CD4-positive, alpha-beta T cell treated with Interleukin-4 for 4 hours (primary cell): Measurements from ENCODE around the gene PLXNB3.
"Not testable (repeated sequence)": the region's sequence is repeated elsewhere in the genome, so short reads cannot be mapped to it uniquely, and the experiment has no call there.

Experiments
- DNase-seq: peaks from one replicate; pipeline ENCODE4 v3.0.0-alpha.2; 2020

PLXNB3 gene

GRCh38 chrX:153763989-153764755, at the start of gene PLXNB3:
Gene PLXNB3, plus strand, starts transcription at chrX:153764249. Its CDS starts 1,287 bp downstream, at chrX:153765536.
- DNase-seq, result peak; percentile 58

GRCh38 chrX:153714256-153714655, 49.8 kb upstream of the PLXNB3 start:
- DNase-seq, result no peak

DNA sequence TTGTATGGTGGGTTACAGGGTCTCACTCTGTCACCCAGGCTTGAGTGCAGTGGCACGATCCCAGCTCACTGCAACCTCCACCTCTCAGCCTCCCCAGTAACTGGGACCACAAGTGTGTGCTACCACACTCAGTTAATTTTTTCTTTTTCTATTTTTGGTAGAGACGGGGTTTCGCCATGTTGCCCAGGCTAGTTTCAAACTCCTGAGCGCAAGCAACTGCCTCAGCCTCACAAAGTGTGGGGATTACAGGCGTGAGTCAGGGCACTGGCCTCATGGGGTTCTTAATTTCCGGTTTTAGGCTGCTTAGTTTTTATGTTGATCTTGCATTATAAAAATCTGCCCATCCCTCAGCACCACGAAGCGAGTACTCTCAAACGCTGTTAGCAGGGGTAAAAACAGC, 46.6 kb upstream of the PLXNB3 start:
- DNase-seq, result no peak

DNA sequence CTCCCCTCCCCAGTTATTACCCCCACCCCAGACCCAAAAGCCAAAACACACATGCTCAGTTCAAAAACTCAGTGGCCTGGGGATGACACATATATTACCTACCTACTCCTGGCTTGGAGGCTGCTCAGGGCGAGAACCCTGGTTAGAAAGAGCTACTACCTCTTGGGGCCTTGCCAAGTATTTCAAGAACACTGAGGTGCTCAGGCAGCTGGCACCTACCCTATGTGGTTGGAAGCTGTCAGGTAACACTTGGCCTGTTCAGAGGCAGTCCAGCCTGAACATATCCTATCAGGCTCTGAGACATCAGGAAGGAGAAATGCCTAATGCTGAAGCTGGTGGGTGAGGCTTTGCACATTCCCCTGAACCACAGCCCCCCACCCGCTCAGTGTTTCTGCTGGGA, 44.8 kb upstream of the PLXNB3 start:
- DNase-seq, result no peak

DNA sequence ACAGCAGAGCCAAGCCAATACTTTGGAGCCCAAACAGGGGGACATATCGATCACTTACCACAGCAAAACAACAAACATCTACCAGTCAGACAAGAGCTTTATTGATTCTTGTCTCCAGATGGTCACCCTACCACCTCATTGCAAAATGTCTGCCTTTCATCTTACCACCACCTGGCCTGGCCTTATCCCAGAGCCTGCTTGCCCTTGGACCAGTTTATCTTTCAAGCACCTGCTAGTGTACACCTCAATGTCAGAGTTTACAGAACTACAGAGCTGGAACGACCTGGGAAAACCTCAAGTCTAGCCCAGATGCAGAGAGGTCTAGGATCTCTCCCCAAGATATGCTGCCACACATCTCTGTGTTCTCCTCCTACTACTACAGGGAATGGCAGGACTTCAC, 44.3 kb upstream of the PLXNB3 start:
- DNase-seq, result no peak

- DNase-seq, result no peak
These were observed 41.2 kb upstream of the PLXNB3 start for GRCh38 chrX:153722704-153723350.

GRCh38 chrX:153723351-153724251, 40.4 kb upstream of the PLXNB3 start:
- peak; percentile 40 for DNase-seq

DNA sequence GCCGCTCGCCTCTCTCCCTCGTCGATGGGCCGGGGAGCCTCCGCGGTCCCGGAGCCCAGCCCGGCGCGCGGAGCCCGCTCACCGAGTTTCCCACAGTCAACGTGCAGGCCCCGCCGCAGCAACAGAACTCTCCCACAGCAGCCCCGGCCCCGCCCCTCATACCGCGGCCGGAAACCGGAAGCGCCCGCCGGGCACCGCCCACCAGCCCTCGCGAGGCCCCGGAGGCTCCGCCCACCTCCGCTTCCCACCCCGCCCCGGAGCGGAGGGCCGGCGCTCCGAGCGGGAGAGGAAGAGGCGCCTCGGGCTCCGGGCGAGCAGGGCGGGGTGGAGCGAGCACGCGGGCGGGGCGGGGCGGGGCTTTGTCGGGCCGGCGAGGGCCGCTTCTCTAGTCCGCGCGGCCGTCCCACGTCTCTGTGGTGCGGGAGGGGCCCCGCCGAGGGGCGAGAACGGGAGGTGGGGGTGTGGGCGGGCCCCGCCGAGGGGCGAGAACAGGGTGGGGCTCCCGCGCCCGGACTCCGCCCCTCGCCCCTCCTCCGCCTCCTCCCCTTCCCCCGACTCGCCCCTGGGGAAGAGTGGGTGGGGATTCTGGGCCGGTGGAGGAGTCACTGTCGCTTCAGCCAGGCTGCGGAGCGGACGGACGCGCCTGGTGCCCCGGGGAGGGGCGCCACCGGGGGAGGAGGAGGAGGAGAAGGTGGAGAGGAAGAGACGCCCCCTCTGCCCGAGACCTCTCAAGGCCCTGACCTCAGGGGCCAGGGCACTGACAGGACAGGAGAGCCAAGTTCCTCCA, 39.6 kb upstream of the PLXNB3 start, which contains the start of the genes ABCD1 and BCAP31:
ABCD1 (plus strand) TSS at position 605 of the 787 bp plus-strand sequence. CDS start 411 bp downstream, outside the sequence.
BCAP31 (minus strand) TSS at position 136 of the 787 bp plus-strand sequence. CDS start 1,143 bp downstream, outside the sequence.
- peak; percentile 87 for DNase-seq

DNA sequence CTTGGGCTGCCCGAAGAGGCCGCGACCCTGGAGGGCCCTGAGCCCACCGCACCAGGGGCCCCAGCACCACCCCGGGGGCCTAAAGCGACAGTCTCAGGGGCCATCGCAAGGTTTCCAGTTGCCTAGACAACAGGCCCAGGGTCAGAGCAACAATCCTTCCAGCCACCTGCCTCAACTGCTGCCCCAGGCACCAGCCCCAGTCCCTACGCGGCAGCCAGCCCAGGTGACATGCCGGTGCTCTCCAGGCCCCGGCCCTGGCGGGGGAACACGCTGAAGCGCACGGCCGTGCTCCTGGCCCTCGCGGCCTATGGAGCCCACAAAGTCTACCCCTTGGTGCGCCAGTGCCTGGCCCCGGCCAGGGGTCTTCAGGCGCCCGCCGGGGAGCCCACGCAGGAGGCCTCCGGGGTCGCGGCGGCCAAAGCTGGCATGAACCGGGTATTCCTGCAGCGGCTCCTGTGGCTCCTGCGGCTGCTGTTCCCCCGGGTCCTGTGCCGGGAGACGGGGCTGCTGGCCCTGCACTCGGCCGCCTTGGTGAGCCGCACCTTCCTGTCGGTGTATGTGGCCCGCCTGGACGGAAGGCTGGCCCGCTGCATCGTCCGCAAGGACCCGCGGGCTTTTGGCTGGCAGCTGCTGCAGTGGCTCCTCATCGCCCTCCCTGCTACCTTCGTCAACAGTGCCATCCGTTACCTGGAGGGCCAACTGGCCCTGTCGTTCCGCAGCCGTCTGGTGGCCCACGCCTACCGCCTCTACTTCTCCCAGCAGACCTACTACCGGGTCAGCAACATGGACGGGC, 38.8 kb upstream of the PLXNB3 start:
- DNase-seq, result no peak

DNA sequence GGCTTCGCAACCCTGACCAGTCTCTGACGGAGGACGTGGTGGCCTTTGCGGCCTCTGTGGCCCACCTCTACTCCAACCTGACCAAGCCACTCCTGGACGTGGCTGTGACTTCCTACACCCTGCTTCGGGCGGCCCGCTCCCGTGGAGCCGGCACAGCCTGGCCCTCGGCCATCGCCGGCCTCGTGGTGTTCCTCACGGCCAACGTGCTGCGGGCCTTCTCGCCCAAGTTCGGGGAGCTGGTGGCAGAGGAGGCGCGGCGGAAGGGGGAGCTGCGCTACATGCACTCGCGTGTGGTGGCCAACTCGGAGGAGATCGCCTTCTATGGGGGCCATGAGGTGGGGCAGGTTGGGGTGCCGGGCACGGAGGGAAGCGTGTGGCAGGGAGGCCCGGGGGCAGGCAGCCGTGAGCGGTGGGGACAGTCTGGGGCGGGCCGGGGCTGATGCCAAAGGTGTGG, 38.2 kb upstream of the PLXNB3 start:
- no peak for DNase-seq

DNA sequence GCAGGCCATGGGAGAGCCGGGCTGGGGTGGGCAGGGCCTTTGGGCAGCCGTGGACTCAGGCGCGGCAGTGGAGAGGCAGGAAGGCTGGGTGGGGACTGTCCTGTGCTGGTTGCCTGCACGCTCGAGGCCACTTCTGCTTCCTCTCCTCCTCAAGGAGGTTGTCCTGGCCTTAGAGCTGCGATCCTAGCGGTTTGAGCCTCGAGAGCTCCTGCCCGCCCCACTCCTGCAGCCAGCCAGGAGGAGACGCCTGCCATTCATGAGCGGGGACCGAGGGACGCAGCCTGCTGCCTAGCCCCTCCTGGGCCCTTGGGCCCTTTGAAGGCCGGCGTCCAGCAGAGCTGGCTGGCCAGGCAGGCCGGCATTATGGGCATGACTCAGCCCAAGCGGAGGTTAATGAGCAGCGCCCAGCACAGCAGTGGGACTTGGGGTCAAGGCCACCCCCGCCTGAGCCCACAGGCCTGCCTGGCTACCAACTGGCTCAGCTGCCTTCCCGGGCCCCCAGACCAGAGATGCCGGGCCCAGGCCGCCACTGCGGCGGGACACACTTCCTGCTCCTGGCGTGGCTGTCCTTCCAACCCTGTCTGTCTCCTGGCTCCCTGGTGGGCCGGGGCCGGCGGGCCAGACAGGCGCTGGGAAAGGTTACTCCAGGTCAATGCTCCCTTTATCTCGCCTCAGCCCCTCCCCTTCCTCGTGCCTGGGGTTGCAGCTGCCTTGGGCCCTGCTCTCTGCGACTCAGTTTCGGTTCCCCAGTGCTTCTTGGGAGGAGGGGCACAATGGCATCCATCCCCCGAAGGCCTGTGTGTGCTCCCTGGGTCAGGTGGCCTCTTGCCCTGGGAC, 37.5 kb upstream of the PLXNB3 start:
- peak; percentile 45 for DNase-seq

DNA sequence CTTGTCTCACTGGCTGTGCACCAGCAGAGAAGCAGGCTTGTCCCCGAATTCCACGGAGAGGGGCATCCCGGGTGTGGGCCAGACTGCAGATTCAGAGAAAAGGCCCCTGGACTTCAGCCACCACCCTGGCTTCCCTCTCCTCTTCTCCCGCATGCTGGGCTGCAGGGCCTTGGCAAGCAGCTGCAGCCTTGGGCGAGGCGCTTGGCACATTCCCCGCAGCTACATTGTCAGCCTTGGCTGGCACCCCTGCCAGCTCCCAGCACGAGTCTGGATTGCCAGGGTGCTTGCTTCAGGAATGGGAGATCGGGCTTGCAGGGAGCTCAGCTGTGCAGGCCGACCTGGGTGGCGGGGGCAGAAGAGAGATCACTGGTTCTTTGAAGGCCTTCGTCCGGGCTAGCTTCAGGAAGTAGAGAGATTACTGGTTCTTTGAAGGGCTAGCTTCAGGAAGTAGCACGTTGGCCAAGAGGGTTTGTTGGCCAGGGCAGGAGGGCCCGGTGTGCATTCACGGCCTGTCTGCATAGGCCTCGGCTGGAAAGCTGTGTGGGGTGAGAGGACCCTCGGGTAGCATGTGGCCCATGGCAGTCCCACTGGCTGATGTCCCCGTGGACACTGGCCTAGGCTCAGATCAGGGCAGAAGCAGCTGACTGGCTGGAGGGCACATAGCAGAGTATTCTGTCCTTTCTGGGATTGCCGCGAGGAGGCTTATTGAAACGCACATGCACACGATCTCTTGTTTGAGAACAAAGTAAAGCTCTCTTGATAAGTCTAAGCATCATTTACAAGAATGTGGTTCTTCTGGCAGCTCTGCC, 36.7 kb upstream of the PLXNB3 start:
- DNase-seq, result no peak

DNA sequence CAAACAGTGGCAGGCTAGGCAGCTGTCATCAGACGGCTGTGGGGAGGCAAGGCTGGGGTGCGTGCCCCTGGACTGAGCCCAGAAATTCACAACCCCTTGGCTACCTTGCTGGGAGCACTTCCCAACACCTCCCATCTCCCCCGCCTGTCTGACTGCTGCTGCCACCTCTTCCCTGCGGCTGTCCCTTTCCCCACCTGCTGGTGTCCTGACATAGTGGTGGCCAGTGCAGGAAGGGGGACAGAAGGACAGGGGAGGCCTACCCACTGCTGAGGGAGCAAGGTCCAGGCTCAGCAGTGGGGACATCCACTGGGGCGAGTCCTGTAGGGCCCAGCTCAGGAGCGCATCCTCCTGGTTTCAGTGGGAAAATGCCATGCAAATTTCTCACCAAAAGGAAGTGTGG, 36.0 kb upstream of the PLXNB3 start:
- DNase-seq, result no peak

- no peak for DNase-seq
These were observed 35.0 kb upstream of the PLXNB3 start for GRCh38 chrX:153728951-153729631.

GRCh38 chrX:153730115-153730514, 33.9 kb upstream of the PLXNB3 start:
- not testable (repeated sequence) for DNase-seq

DNA sequence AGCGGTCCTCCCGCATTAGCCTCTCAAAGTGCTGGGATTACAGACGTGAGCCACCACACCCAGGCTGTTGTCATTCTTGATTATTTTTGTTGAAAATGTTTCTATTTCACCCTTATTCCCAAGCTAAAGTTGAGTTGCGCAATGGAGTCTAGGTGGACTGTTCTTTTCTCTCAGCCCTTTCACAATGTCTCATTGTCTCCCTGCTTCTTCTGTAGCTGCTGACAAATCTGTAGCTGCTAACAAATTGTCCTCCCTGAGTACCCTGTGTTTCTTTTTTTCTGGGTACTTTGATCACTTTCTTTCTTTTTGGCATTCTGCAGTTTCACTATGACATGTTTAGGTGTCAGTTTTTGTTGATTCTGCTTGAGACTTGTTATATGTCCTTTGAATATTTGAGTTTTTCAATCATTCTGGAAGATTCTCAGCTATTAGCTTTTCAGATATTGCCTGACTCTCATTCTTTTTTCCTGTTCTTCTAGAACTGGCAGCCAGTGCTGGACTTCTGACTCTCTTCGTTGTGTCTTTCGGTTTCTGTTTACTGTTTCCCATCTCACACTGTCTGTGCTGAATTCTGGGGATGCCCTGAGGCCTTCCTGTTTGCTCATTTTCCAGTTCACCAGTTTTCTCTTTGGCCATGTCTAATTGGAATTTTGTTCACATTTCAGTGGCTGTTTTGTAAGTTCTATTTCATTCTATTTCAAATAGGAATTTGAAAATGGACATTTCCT, 32.8 kb upstream of the PLXNB3 start:
- DNase-seq, result no peak

DNA sequence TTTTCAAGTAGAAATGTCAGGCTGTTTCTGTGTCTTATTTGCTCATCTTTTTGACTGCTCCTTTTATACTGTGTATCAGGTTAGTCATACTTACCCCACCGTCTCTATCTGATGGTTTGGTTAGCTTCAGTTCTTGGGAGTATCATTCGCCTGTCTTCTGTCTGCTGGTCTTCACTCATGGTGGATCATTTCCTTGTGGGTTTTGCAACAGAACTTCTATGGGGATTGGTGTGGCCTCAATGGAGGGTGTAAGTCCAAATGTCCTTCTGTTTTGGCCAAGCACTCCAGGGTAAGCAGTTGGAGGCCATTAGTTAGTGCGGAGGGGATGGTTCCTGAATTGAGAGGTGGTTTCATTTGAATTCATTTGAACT, 32.2 kb upstream of the PLXNB3 start:
- no peak for DNase-seq

- no peak for DNase-seq
These were observed 31.6 kb upstream of the PLXNB3 start for GRCh38 chrX:153732401-153732800.
